HepG2 (cell line): Measurements from ENCODE around the gene ITGA7. TPM values are rescaled to one million over a fixed set of nuclear protein-coding genes. Genes with fewer than 3 reads are reported as not detected.

Source experiments
- ATF4 ChIP-seq, 2 experiments: fragments of 450-650 bp in 1 of 2; sonication (generic) in 1 of 2; formaldehyde crosslinking; IDR thresholded peaks; 2 replicates each; pipeline versions ENCODE4 v1.5.0 to v1.8.0; 2020 to 2022; ENCODE audit warnings: mild to moderate bottlenecking in 1 of 2, missing genetic modification reagents in 1 of 2
- CREB1 ChIP-seq, 2 experiments: fragments of 450-650 bp in 1 of 2; IDR thresholded peaks; 2 replicates each; pipeline ENCODE4 v1.6.1; 2016 to 2017; ENCODE audit warnings: control low read depth in 1 of 2, mild to moderate bottlenecking in 1 of 2, missing compliant biosample characterization in 1 of 2, missing genetic modification characterization in 1 of 2
- FOXP1 ChIP-seq, 2 experiments: fragments of 450-650 bp in 1 of 2; IDR thresholded peaks; 2 replicates each; pipeline ENCODE4 v1.6.1; 2017 to 2018; ENCODE audit warnings: antibody characterized with exemption in 1 of 2
- HCFC1 ChIP-seq: fragments of 150-350 bp; IDR thresholded peaks from 2 replicates; pipeline ENCODE4 v1.6.1; 2014; ENCODE audit warnings: low read depth, low read length
- JUNB ChIP-seq: sonication (generic); formaldehyde crosslinking; IDR thresholded peaks from 2 replicates; pipeline ENCODE4 v1.8.0; 2022; ENCODE audit warnings: missing genetic modification reagents, mild to moderate bottlenecking, borderline replicate concordance
- MBD4 ChIP-seq: IDR thresholded peaks from 2 replicates; pipeline ENCODE4 v1.6.1; 2012; ENCODE audit warnings: low read length, inconsistent platforms, borderline replicate concordance
- MTERF4 ChIP-seq: sonication (generic); formaldehyde crosslinking; IDR thresholded peaks from 2 replicates; pipeline ENCODE4 v1.8.0; 2023; ENCODE audit warnings: mild to moderate bottlenecking, missing genetic modification reagents
- PTBP1 ChIP-seq: fragments of 200-400 bp; formaldehyde crosslinking; IDR thresholded peaks from 2 replicates; pipeline ENCODE4 v1.6.1; 2018; ENCODE audit warnings: low read length, low read depth; ENCODE audit not compliant: poor library complexity, severe bottlenecking
- RERE ChIP-seq: IDR thresholded peaks from 2 replicates; pipeline ENCODE4 v1.6.1; 2016; ENCODE audit warnings: low read depth, missing genetic modification reagents, missing compliant biosample characterization
- TAF1 ChIP-seq: sonication (generic); formaldehyde crosslinking; IDR thresholded peaks from 2 replicates; pipeline ENCODE4 v1.4.0; 2020; ENCODE audit warnings: missing genetic modification reagents
- TEF ChIP-seq: sonication (generic); formaldehyde crosslinking; IDR thresholded peaks from 2 replicates; pipeline ENCODE4 v1.5.0; 2020; ENCODE audit warnings: missing genetic modification reagents
- ZNF329 ChIP-seq: sonication (generic); formaldehyde crosslinking; IDR thresholded peaks from 2 replicates; pipeline ENCODE4 v1.9.0; 2021; ENCODE audit warnings: low read depth, mild to moderate bottlenecking, missing genetic modification reagents
- ZNF543 ChIP-seq: sonication (generic); formaldehyde crosslinking; IDR thresholded peaks from 2 replicates; pipeline ENCODE4 v1.4.0; 2020; ENCODE audit warnings: mild to moderate bottlenecking, missing genetic modification reagents
- ZNF691 ChIP-seq: sonication (generic); formaldehyde crosslinking; IDR thresholded peaks from 2 replicates; pipeline ENCODE4 v1.4.0; 2020; ENCODE audit warnings: missing genetic modification reagents, low read depth, mild to moderate bottlenecking, borderline replicate concordance
- ZNF703 ChIP-seq: sonication (generic); formaldehyde crosslinking; IDR thresholded peaks from 2 replicates; pipeline ENCODE4 v1.5.1; 2020; ENCODE audit warnings: missing genetic modification reagents, mild to moderate bottlenecking, moderate library complexity, borderline replicate concordance
- ZNF740 ChIP-seq: sonication (generic); formaldehyde crosslinking; IDR thresholded peaks from 2 replicates; pipeline ENCODE4 v1.4.0; 2020; ENCODE audit warnings: missing genetic modification reagents
- polyA plus RNA-seq, 8 experiments: library from polyadenylated mRNA; depleted of rRNA in 3 of 8; stranded (reverse) in 7 of 8; unstranded in 1 of 8; fragments of >200 nt; fragmentation: Illumina TruSeq in 4 of 8; extraction: Trizol in 4 of 8; gene quantifications; 2 replicates each; pipeline versions ENCODE4 v1.2.1 to v1.2.3, GENCODE V29; 2011 to 2016; ENCODE audit warnings: low read depth in 4 of 8, missing spikeins in 1 of 8, mixed read lengths in 1 of 8; ENCODE audit not compliant: insufficient read depth in 1 of 8
- total RNA-seq, 5 experiments: library from RNA; depleted of rRNA; stranded (reverse); fragments of >200 nt; fragmentation: Illumina TruSeq; extraction: Trizol; gene quantifications; 2 replicates each; pipeline ENCODE4 v1.2.3, GENCODE V29; 2016; ENCODE audit warnings: low read depth in 1 of 5

ITGA7 gene
- total and polyA plus RNA-seq, 2 of the 13 experiments (the other 11 are each of a cell fraction or from before 2014, with no cell fraction given): 0.65 to 0.75 TPM

GRCh38 chr12:55736780-55737580, 29.3 kb upstream of the ITGA7 start (continued):
- no peak for TF ChIP-seq MTERF4
- no peak for TF ChIP-seq HCFC1
- TF ChIP-seq ZNF740 (CRISPR knock-in tag): no peak
- TF ChIP-seq RERE: no peak
- no peak for TF ChIP-seq ATF4 (CRISPR knock-in tag; IDR thresholded peaks at IDR 0.05)
- TF ChIP-seq ZNF543 (CRISPR knock-in tag): no peak
- no peak for TF ChIP-seq JUNB (CRISPR knock-in tag)
- TF ChIP-seq FOXP1 (IDR thresholded peaks at IDR 0.05): no peak
- no peak for TF ChIP-seq FOXP1 (CRISPR knock-in tag; IDR thresholded peaks at IDR 0.05)
- TF ChIP-seq ZNF691 (CRISPR knock-in tag): peak; percentile 65; the same call in 1 of the 2 replicates
- TF ChIP-seq PTBP1: no peak
- no peak for TF ChIP-seq TEF
- no peak for TF ChIP-seq ZNF329 (CRISPR knock-in tag)
- TF ChIP-seq MBD4: no peak
- TF ChIP-seq TAF1 (CRISPR knock-in tag): no peak
- no peak for TF ChIP-seq ZNF703 (CRISPR knock-in tag)
- no peak for TF ChIP-seq CREB1 (IDR thresholded peaks at IDR 0.05)
- TF ChIP-seq CREB1 (CRISPR knock-in tag; IDR thresholded peaks at IDR 0.05): no peak
